HepG2 (cell line): ENCODE data around the gene BAIAP2L2.

Experiments used
- PHF20 ChIP-seq: sonication (generic); formaldehyde crosslinking; IDR thresholded peaks from 2 replicates; pipeline ENCODE4 v1.5.0; 2020; ENCODE audit warnings: mild to moderate bottlenecking, missing genetic modification reagents
- SMARCE1 ChIP-seq: fragments of 450-650 bp; IDR thresholded peaks from 2 replicates; pipeline ENCODE4 v1.6.1; 2017; ENCODE audit warnings: borderline replicate concordance
- SMC3 ChIP-seq: IDR thresholded peaks from 2 replicates; pipeline ENCODE4 v1.6.1; 2011; ENCODE audit warnings: low read length, improper control_type of control experiment
- U2AF2 ChIP-seq: fragments of 200-400 bp; formaldehyde crosslinking; IDR thresholded peaks from 2 replicates; pipeline ENCODE4 v1.6.1; 2017; ENCODE audit warnings: low read depth, mild to moderate bottlenecking, low read length
- TF ChIP-seq, protein P1 (sequence below): sonication (generic); formaldehyde crosslinking; IDR thresholded peaks from 2 replicates; pipeline ENCODE4 v1.4.0; 2020; ENCODE audit warnings: missing genetic modification reagents

DNA sequence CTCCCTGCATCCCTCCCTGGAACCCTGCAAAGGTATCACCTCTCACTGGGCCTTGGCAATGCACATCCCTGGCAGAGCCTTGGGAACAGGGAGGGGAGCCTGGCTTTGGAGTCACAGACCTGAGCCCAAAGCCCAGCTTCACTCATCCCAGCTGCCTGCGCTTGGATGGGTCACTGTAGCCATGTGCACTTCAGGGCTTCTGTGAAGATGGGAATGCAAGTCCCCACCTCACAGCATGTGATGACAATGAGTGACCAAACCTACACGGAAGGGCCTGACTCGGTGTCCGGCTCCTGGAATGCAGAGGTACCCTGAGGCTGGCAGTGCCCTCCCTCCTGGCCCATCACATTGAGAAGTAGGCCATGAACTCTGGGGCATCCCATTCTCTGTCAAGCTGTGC lies 22.8 kb upstream of the BAIAP2L2 start:
- TF ChIP-seq U2AF2 (no peak), SMC3 (no peak), PHF20 (CRISPR knock-in tag) (no peak), SMARCE1 (no peak)
- TF ChIP-seq, protein P1, sequence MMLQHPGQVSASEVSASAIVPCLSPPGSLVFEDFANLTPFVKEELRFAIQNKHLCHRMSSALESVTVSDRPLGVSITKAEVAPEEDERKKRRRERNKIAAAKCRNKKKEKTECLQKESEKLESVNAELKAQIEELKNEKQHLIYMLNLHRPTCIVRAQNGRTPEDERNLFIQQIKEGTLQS (CRISPR knock-in tag): no peak
